Calu3 (cell line): ENCODE results near the gene RCOR1. TPM values are rescaled to one million over a fixed set of nuclear protein-coding genes. Genes with fewer than 3 reads are reported as not detected.

Source experiments
- BruUV-seq: library from RNA; stranded (reverse); fragments of 400-500 nt; replicated peaks from 2 replicates; lab custom pipeline; 2021; lab: Mats Ljungman, UMichigan
- CTCF ChIA-PET: fragments of 300-600 bp; sonication (Branson Sonifier 250); formaldehyde crosslinking; loops from one replicate; lab custom pipeline; 2022; ENCODE audit warnings: antibody characterized with exemption; lab: Charles Lee
- DNase-seq: peaks from one replicate; pipeline ENCODE4 v3.0.0; 2022
- H3K27ac Mint-ChIP-seq: one replicate; pipeline ENCODE4 v1.8.0; 2022; ENCODE audit warnings: mixed read lengths; ENCODE audit not compliant: unreplicated experiment
- H3K27me3 Mint-ChIP-seq: one replicate; pipeline ENCODE4 v1.8.0; 2022; ENCODE audit warnings: mixed read lengths; ENCODE audit not compliant: unreplicated experiment
- H3K36me3 Mint-ChIP-seq: one replicate; pipeline ENCODE4 v1.8.0; 2022; ENCODE audit warnings: mild to moderate bottlenecking, moderate library complexity, mixed read lengths; ENCODE audit not compliant: insufficient read depth, unreplicated experiment
- H3K4me1 Mint-ChIP-seq: one replicate; pipeline ENCODE4 v1.8.0; 2022; ENCODE audit warnings: mild to moderate bottlenecking, low read depth, mixed read lengths; ENCODE audit not compliant: unreplicated experiment
- H3K4me3 Mint-ChIP-seq: one replicate; pipeline ENCODE4 v1.8.0; 2022; ENCODE audit warnings: mild to moderate bottlenecking, low read depth, moderate library complexity, mixed read lengths; ENCODE audit not compliant: unreplicated experiment
- H3K9me3 Mint-ChIP-seq: one replicate; pipeline ENCODE4 v1.8.0; 2022; ENCODE audit warnings: low read depth, mixed read lengths; ENCODE audit not compliant: unreplicated experiment
- CTCF ChIP-seq: fragments of 200-600 bp; IDR thresholded peaks from one replicate; pipeline ENCODE4 v1.8.0; 2022; ENCODE audit warnings: antibody characterized with exemption; ENCODE audit not compliant: unreplicated experiment
- intact Hi-C: fragments of 100-400 bp; cut with micrococcal nuclease; formaldehyde crosslinking; loops from one replicate; pipeline ENCODE4 v1.10.0; 2022; ENCODE audit not compliant: unreplicated experiment
- total RNA-seq: library from RNA; stranded (reverse); gene quantifications from 2 replicates; pipeline ENCODE4 v1.2.3, GENCODE V29; 2022

RCOR1 gene
- total RNA-seq, 1 experiment from 2014 or later = 28.6 TPM

- intact Hi-C loops = no loop called here
- Mint-ChIP-seq H3K4me3 (no peak overlapping the region), H3K27ac (no peak overlapping the region), H3K4me1 (peaks cover 39% of the 10 kb centered on the region), H3K36me3 (no peaks in the 10 kb centered on the region), H3K9me3 (no peaks in the 10 kb centered on the region), H3K27me3 (no peaks in the 10 kb centered on the region)
- CTCF ChIA-PET = no interaction called here
- no peak for DNase-seq
- no TSS peak for BruUV-seq
- TF ChIP-seq CTCF = no peak
These were observed 34.1 kb downstream of the RCOR1 start for GRCh38 chr14:102626530-102626929.

GRCh38 chr14:102629011-102629444 lies 36.6 kb downstream of the RCOR1 start:
- no peaks in the 10 kb centered on the region for H3K9me3 Mint-ChIP-seq
- DNase-seq = no peak
- H3K27me3 Mint-ChIP-seq = no peaks in the 10 kb centered on the region
- H3K27ac Mint-ChIP-seq = no peak overlapping the region
- intact Hi-C loops = no loop called here
- no peak overlapping the region for H3K4me3 Mint-ChIP-seq
- CTCF ChIA-PET = interaction anchor here (0.6 to 0.8 kb wide), 3 partner anchors 9 to 214 kb away, joined by 3 to 6 read pairs (median 5); no protein-coding TSS in a partner anchor
- BruUV-seq = no TSS peak
- H3K4me1 Mint-ChIP-seq = peaks cover 31% of the 10 kb centered on the region
- no peaks in the 10 kb centered on the region for H3K36me3 Mint-ChIP-seq
- no peak for TF ChIP-seq CTCF

GRCh38 chr14:102629808-102630350 lies 37.4 kb downstream of the RCOR1 start:
- no peak for DNase-seq
- Mint-ChIP-seq H3K27me3 (no peaks in the 10 kb centered on the region), H3K27ac (no peak overlapping the region), H3K9me3 (no peaks in the 10 kb centered on the region), H3K4me1 (peaks cover 31% of the 10 kb centered on the region), H3K4me3 (no peak overlapping the region), H3K36me3 (no peaks in the 10 kb centered on the region)
- no TSS peak for BruUV-seq
- intact Hi-C loops = no loop called here
- TF ChIP-seq CTCF = no peak
- CTCF ChIA-PET = interaction anchor here (0.6 to 0.8 kb wide), 7 partner anchors 10 to 442 kb away, joined by 3 to 6 read pairs (median 3); no protein-coding TSS in a partner anchor

GRCh38 chr14:102630405-102630804 lies 38.0 kb downstream of the RCOR1 start:
- Mint-ChIP-seq H3K27ac (no peak overlapping the region), H3K27me3 (no peaks in the 10 kb centered on the region), H3K36me3 (no peaks in the 10 kb centered on the region), H3K4me3 (no peak overlapping the region), H3K9me3 (no peaks in the 10 kb centered on the region), H3K4me1 (peaks cover 31% of the 10 kb centered on the region)
- no peak for DNase-seq
- CTCF ChIA-PET = interaction anchor here (0.5 to 0.8 kb wide), 3 partner anchors 89 to 442 kb away, joined by 3 to 6 read pairs (median 3); no protein-coding TSS in a partner anchor
- TF ChIP-seq CTCF = no peak
- BruUV-seq = no TSS peak
- intact Hi-C loops = no loop called here
